HCT116 (cell line): Measurements from ENCODE around the gene AP3S1. TPM values are rescaled to one million over a fixed set of nuclear protein-coding genes. Genes with fewer than 3 reads are reported as not detected.

Source experiments
- ATAC-seq: fragments of 200-7000 bp; cut with Tn5 transposase; 2 replicates; pipeline ENCODE4 v1.9.1; 2020; ENCODE audit warnings: mild to moderate bottlenecking, moderate library complexity
- BruUV-seq: library from RNA; stranded (reverse); fragments of 400-500 nt; replicated peaks from 2 replicates; lab custom pipeline; 2021; lab: Mats Ljungman, UMichigan
- CTCF ChIA-PET: fragments of 300-600 bp; sonication (Branson Sonifier 250); formaldehyde crosslinking; loops from one replicate; lab custom pipeline; 2021; ENCODE audit warnings: antibody characterized with exemption; lab: Charles Lee
- POLR2A ChIA-PET: fragments of 300-600, 350-600 bp; sonication (Branson Sonifier 250); formaldehyde crosslinking; loops from one replicate; lab custom pipeline; 2021; ENCODE audit warnings: antibody characterized with exemption; lab: Charles Lee
- RAD21 ChIA-PET, 2 experiments: fragments of 300-600 bp; sonication (Branson Sonifier 250); formaldehyde crosslinking; loops; one replicate each; lab custom pipeline; 2023; ENCODE audit warnings: low total read pairs in 2 of 2; ENCODE audit not compliant: uncharacterized antibody in 2 of 2, unreplicated experiment in 2 of 2, low non-redundant PET in 1 of 2; lab: Charles Lee
- DNase-seq: peaks from one replicate; pipeline ENCODE4 v3.0.0-alpha.2; 2010; ENCODE audit warnings: low read depth, low spot score
- H2AFZ ChIP-seq: fragments of 200-600 bp; shearing (Covaris generic), sonication (generic); 2 replicates; pipeline ENCODE4 v1.6.1; 2017; ENCODE audit warnings: low read depth, mixed run types, mixed read lengths, antibody characterized with exemption, low read length; ENCODE audit not compliant: poor library complexity, severe bottlenecking
- H3K27ac ChIP-seq: 2 replicates; pipeline ENCODE4 v1.5.1; 2012; ENCODE audit warnings: low read depth, low read length
- H3K27me3 ChIP-seq: fragments of 200-600 bp; sonication (generic); 2 replicates; pipeline ENCODE4 v1.6.1; 2016; ENCODE audit warnings: mixed run types, low read length, mixed read lengths; ENCODE audit not compliant: insufficient read depth
- H3K36me3 ChIP-seq, 2 experiments: fragments of 200-500 bp in 1 of 2; fragments of 200-600 bp in 1 of 2; sonication (Bioruptor generic) in 1 of 2; sonication (generic) in 1 of 2; 2 replicates each; pipeline versions ENCODE4 v1.5.1 to v1.6.1; 2014 to 2016; ENCODE audit warnings: low read length in 2 of 2, inconsistent platforms in 1 of 2, mixed read lengths in 1 of 2, mixed run types in 1 of 2; ENCODE audit not compliant: insufficient read depth in 2 of 2, control insufficient read depth in 1 of 2
- H3K4me1 ChIP-seq, 2 experiments: fragments of 200-600 bp in 1 of 2; sonication (generic) in 1 of 2; 2 replicates each; pipeline versions ENCODE4 v1.5.1 to v1.6.1; 2012 to 2017; ENCODE audit warnings: low read length in 2 of 2, inconsistent platforms in 1 of 2, mild to moderate bottlenecking in 1 of 2, mixed read lengths in 1 of 2, mixed run types in 1 of 2, moderate library complexity in 1 of 2; ENCODE audit not compliant: insufficient read depth in 2 of 2, control insufficient read depth in 1 of 2
- H3K4me2 ChIP-seq: fragments of 200-600 bp; sonication (generic); 2 replicates; pipeline ENCODE4 v1.6.1; 2017; ENCODE audit warnings: mixed run types, low read length, mixed read lengths
- H3K4me3 ChIP-seq, 2 experiments: fragments of 200-600 bp in 1 of 2; sonication (generic) in 1 of 2; replicated peaks in 1 of 2; 2 replicates each; pipeline ENCODE4 v1.5.1; 2011 to 2016; ENCODE audit warnings: low read length in 2 of 2, control low read depth in 1 of 2, low read depth in 1 of 2, mild to moderate bottlenecking in 1 of 2, mixed read lengths in 1 of 2, mixed run types in 1 of 2
- H3K79me2 ChIP-seq: fragments of 200-600 bp; sonication (generic); 2 replicates; pipeline ENCODE4 v1.6.1; 2017; ENCODE audit warnings: mild to moderate bottlenecking, mixed run types, low read length, moderate library complexity, mixed read lengths; ENCODE audit not compliant: insufficient read depth
- H3K9ac ChIP-seq: fragments of 200-600 bp; sonication (generic); 2 replicates; pipeline ENCODE4 v1.6.1; 2016; ENCODE audit warnings: low read length, mixed read lengths
- H3K9me2 ChIP-seq: fragments of 200-600 bp; sonication (generic), shearing (Covaris generic); 2 replicates; pipeline ENCODE4 v1.6.1; 2017; ENCODE audit warnings: mixed run types, mild to moderate bottlenecking, moderate library complexity; ENCODE audit not compliant: insufficient read depth
- H3K9me3 ChIP-seq, 2 experiments: fragments of 200-500 bp in 1 of 2; fragments of 200-600 bp in 1 of 2; sonication (Bioruptor generic) in 1 of 2; sonication (generic) in 1 of 2; 2 replicates each; pipeline ENCODE4 v1.6.1; 2014 to 2017; ENCODE audit warnings: low read length in 2 of 2, mixed read lengths in 2 of 2, inconsistent platforms in 1 of 2, low read depth in 1 of 2, mild to moderate bottlenecking in 1 of 2, mixed run types in 1 of 2, moderate library complexity in 1 of 2; ENCODE audit not compliant: control insufficient read depth in 1 of 2, insufficient read depth in 1 of 2
- H4K20me1 ChIP-seq: fragments of 200-600 bp; sonication (generic), shearing (Covaris generic); 2 replicates; pipeline ENCODE4 v1.6.1; 2017; ENCODE audit warnings: mixed run types, mild to moderate bottlenecking, moderate library complexity; ENCODE audit not compliant: insufficient read depth
- POLR2AphosphoS5 ChIP-seq: IDR thresholded peaks from 2 replicates; pipeline ENCODE4 v1.6.1; 2011; ENCODE audit warnings: mild to moderate bottlenecking, low read depth, low read length, moderate library complexity
- RAD21 ChIP-seq: IDR thresholded peaks from 2 replicates; pipeline ENCODE4 v1.6.1; 2012; ENCODE audit warnings: low read depth, mild to moderate bottlenecking
- SP1 ChIP-seq: IDR thresholded peaks from 2 replicates; pipeline ENCODE4 v1.6.1; 2012; ENCODE audit warnings: low read depth
- YY1 ChIP-seq: IDR thresholded peaks from 2 replicates; pipeline ENCODE4 v1.6.1; 2011; ENCODE audit warnings: low read length, low read depth, moderate library complexity, mild to moderate bottlenecking; ENCODE audit not compliant: insufficient replicate concordance; ENCODE audit errors: extremely low read depth
- intact Hi-C: fragments of 100-400 bp; cut with micrococcal nuclease; formaldehyde crosslinking; loops from 2 replicates; pipeline ENCODE4 v1.10.0; 2022
- total RNA-seq: library from RNA; stranded (reverse); gene quantifications from one replicate; pipeline ENCODE4 v1.2.1, GENCODE V29; 2021; ENCODE audit not compliant: unreplicated experiment
- TF ChIP-seq, protein P1 (sequence below): IDR thresholded peaks from 2 replicates; pipeline ENCODE4 v1.6.1; 2012; ENCODE audit warnings: low read depth
- TF ChIP-seq, protein P2 (sequence below), 3 experiments: fragments of 200-600 bp in 1 of 3; sonication (generic) in 1 of 3; IDR thresholded peaks in 2 of 3; conservative IDR thresholded peaks in 1 of 3; 2 replicates each; pipeline ENCODE4 v1.5.1; 2012 to 2017; ENCODE audit warnings: low read depth in 2 of 3, low read length in 2 of 3, antibody characterized with exemption in 1 of 3, borderline replicate concordance in 1 of 3, control low read depth in 1 of 3, mild to moderate bottlenecking in 1 of 3, mixed read lengths in 1 of 3, mixed run types in 1 of 3, moderate library complexity in 1 of 3; ENCODE audit not compliant: insufficient read depth in 1 of 3

The AP3S1 gene
- total RNA-seq, 1 experiment from 2014 or later: 432 TPM

DNA sequence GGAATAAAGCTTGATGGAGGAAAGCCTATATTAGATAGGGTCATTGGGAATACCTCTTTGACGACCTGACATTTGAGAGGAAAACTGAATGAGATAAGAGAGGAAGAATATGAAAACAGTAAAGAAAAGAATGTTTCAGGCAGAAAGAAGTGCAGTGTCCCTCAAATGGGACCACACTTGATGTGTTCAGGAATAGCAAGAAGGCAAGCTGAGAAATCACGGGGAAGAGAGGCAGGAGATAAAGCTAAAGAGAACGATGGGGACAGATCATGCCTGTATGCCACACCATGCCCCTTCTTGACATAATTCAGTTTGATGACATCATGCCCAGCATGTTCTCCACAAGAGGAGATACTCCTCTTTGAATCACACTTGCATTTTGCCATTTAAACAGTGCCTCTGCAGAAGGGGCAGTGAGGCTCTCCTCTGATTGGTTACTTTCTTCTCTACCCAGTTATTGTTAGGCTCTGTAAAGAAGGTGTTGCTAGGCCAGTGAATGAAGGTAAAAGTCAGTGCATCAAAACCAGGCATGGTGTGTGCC lies 7.6 kb downstream of the AP3S1 start (continued):
- TF ChIP-seq, protein P1, sequence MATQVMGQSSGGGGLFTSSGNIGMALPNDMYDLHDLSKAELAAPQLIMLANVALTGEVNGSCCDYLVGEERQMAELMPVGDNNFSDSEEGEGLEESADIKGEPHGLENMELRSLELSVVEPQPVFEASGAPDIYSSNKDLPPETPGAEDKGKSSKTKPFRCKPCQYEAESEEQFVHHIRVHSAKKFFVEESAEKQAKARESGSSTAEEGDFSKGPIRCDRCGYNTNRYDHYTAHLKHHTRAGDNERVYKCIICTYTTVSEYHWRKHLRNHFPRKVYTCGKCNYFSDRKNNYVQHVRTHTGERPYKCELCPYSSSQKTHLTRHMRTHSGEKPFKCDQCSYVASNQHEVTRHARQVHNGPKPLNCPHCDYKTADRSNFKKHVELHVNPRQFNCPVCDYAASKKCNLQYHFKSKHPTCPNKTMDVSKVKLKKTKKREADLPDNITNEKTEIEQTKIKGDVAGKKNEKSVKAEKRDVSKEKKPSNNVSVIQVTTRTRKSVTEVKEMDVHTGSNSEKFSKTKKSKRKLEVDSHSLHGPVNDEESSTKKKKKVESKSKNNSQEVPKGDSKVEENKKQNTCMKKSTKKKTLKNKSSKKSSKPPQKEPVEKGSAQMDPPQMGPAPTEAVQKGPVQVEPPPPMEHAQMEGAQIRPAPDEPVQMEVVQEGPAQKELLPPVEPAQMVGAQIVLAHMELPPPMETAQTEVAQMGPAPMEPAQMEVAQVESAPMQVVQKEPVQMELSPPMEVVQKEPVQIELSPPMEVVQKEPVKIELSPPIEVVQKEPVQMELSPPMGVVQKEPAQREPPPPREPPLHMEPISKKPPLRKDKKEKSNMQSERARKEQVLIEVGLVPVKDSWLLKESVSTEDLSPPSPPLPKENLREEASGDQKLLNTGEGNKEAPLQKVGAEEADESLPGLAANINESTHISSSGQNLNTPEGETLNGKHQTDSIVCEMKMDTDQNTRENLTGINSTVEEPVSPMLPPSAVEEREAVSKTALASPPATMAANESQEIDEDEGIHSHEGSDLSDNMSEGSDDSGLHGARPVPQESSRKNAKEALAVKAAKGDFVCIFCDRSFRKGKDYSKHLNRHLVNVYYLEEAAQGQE: no peak
- TF ChIP-seq RAD21 (no peak), YY1 (no peak), POLR2AphosphoS5 (no peak)
- TF ChIP-seq, protein P2, sequence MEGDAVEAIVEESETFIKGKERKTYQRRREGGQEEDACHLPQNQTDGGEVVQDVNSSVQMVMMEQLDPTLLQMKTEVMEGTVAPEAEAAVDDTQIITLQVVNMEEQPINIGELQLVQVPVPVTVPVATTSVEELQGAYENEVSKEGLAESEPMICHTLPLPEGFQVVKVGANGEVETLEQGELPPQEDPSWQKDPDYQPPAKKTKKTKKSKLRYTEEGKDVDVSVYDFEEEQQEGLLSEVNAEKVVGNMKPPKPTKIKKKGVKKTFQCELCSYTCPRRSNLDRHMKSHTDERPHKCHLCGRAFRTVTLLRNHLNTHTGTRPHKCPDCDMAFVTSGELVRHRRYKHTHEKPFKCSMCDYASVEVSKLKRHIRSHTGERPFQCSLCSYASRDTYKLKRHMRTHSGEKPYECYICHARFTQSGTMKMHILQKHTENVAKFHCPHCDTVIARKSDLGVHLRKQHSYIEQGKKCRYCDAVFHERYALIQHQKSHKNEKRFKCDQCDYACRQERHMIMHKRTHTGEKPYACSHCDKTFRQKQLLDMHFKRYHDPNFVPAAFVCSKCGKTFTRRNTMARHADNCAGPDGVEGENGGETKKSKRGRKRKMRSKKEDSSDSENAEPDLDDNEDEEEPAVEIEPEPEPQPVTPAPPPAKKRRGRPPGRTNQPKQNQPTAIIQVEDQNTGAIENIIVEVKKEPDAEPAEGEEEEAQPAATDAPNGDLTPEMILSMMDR (IDR thresholded peaks at IDR 0.05 in 2 of 3, conservative IDR thresholded peaks at IDR 0.05 in 1 of 3; ENCODE audit: borderline replicate concordance in 1 of 3, insufficient read depth in 1 of 3, low read depth in 2 of 3, low read length in 2 of 3): no peak

DNA sequence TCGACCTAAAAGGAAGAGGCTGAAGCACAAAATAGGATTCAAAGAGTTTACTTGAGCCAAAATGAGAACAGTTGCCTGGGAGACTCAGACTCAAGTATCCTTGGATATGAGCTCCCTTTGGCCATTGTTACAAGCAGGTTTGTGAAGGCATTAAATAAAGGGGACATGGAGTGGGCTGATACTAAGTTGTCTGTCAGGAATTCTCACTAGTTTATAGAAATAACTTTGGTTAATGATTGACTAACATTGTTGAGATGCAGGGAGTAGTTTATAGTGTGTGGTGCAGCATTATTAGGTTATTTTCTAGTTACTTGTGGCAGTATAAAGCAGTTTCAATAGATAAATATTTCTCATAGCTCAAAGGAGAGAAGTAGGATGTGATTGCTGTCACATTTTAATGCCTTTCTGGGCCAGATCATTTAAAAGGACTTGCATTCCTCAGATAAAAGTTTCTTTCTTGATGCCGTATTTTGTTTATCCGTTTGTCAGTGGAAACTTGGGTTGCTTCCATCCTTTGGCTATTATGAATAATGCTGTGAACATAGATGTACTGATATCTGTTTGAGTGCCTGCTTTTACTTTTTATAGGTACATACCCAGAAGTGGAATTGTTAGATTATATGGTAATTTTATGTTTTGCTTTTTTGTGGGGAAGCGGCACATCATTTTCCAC lies 9.1 kb downstream of the AP3S1 start:
- H3K4me3 ChIP-seq: 0 out of 4 replicates have a peak overlapping the region, but pooled peaks of 1 of the 2 experiments have one; percentile 3
- no peak for ATAC-seq
- TF ChIP-seq, protein P1: no peak
- TF ChIP-seq YY1 (no peak), RAD21 (no peak), SP1 (0 out of 2 replicates have a peak, but pooled peaks have one; percentile 9)
- TF ChIP-seq, all 23 proteins: peak for 1
- intact Hi-C loops: no loop called here
- H3K79me2 ChIP-seq: peaks cover 100% of the 10 kb centered on the region
- peaks cover 0 to 5% of the 10 kb centered on the region in 2 experiments; a peak in 2 of 4 replicates for H3K36me3 ChIP-seq
- no peaks in the 10 kb centered on the region for H3K9me3 ChIP-seq
- ChIA-PET RAD21 (no interaction called here), POLR2A (no interaction called here), CTCF (no interaction called here)
- no peaks in the 10 kb centered on the region for H4K20me1 ChIP-seq
- peak overlapping the region; percentile 96 for H3K27ac ChIP-seq
- DNase-seq: no peak
- no peaks in the 10 kb centered on the region for H3K9me2 ChIP-seq
- peak overlapping the region; percentile 23; the same call in 1 of the 2 replicates for H3K9ac ChIP-seq
- no peak overlapping the region for H2AFZ ChIP-seq
- H3K27me3 ChIP-seq: no peaks in the 10 kb centered on the region
- peak overlapping the region; percentile 51 for H3K4me2 ChIP-seq
- H3K4me1 ChIP-seq: peaks cover 87 to 99% of the 10 kb centered on the region in 2 experiments
- no TSS peak for BruUV-seq
